ENCODE measurements around the gene TRAF7.

DNA sequence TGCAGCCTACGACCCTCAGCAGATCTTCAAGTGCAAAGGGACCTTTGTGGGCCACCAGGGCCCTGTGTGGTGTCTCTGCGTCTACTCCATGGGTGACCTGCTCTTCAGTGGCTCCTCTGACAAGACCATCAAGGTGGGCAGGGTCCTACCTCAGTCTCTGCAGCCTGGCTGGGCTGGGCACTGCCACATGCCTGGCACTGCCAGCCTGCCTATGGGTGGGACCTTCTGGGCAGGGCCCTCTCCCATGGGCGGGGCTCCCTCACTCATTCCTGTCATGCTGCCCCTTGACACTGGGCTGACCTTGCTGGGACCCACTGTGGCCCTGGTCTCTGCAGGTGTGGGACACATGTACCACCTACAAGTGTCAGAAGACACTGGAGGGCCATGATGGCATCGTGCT lies 18.3 kb downstream of the TRAF7 start:
- no peak for TF ChIP-seq GATA2 (IDR thresholded peaks at IDR 0.05; ENCODE audit: low read depth, low read length)
- no peak for TF ChIP-seq GATA3 (IDR thresholded peaks at IDR 0.05; ENCODE audit: low read depth, low read length)

All from SH-SY5Y (cell line).